ENCODE measurements around the gene N4BP2L2.

Gene N4BP2L2

GRCh38 chr13:32528358-32528757 lies 10.2 kb downstream of the N4BP2L2 start:
- no peak for DNase-seq

GRCh38 chr13:32527151-32527550 lies 11.4 kb downstream of the N4BP2L2 start:
- no peak for DNase-seq

GRCh38 chr13:32525766-32526165 lies 12.8 kb downstream of the N4BP2L2 start:
- DNase-seq = no peak

DNA sequence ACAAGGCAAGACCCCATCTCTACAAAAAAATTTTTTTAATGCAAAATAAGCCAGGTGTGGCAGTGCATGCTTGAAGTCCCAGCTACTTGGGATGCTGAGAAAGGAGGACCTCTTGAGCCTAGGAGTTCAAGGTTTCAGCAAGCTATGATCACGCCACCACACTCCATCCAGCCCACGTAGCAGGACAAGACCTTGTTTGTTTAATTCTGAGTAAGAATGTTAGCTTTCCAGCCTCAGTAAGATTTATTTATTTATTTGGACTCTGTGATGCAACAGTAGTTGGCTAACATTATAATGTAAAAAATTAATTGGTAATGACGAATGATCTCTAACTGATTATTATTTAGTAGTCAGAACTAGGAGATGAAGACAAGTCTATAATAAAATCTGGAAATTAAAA lies 23.3 kb downstream of the N4BP2L2 start:
- DNase-seq = no peak

DNA sequence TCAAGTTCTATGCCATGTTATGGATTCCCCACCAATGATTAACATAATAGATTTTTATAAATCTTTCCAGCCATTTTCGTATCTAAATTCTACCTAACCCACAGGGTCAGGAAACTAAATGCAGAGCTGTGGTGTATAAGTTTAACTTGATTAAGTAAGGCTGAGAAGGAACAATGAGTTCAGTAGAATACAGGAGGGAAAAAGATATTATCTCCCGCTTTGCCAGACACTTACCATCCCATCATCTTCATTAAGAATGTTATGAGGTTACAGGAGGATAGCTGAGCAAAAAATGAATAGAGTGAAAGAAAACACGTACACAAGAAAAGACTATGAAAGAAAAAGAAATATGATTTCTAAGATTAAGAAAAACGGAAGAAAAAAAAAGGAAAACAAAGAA lies 27.1 kb downstream of the N4BP2L2 start:
- no peak for DNase-seq

GRCh38 chr13:32504876-32505275 lies 33.7 kb downstream of the N4BP2L2 start:
- DNase-seq = no peak

GRCh38 chr13:32504263-32504662 lies 34.3 kb downstream of the N4BP2L2 start:
- DNase-seq = no peak

DNA sequence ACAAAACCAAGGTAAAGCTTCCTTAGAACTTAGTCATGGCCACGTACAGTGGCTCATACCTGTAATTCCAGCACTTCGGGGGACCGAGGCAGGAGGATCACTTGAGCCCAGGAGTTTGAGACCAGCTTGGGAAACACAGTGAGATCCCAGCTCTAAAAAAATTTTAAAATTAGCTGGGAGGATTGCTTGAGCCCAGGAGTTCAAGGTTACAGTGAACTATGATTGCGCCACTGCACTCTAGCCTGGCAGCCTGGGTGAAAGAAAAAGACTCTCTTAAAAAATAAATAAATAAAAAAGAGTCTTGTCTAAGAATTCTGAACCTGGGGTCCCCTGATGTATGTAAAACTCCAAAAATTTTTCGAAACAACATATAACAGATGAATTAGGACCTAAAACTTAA lies 34.9 kb downstream of the N4BP2L2 start:
- no peak for DNase-seq

DNA sequence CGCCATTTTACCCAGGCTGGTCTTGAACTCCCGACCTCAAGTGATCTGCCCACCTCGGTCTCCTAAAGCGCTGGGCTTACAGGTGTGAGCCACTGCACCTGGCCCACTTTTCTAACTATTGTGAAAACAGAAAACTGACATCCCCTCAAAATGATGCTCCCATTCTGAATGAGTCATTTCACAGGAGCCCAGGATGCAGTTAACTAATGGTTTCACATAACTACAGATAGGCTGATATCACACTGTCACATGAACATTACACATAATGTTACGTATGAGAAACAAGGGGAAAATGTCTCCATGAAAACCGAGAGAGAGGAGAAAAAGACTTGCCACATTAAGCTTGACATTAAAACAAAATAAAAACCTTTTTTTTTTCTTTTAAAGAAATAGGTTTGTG lies 37.5 kb downstream of the N4BP2L2 start:
- no peak for DNase-seq

DNA sequence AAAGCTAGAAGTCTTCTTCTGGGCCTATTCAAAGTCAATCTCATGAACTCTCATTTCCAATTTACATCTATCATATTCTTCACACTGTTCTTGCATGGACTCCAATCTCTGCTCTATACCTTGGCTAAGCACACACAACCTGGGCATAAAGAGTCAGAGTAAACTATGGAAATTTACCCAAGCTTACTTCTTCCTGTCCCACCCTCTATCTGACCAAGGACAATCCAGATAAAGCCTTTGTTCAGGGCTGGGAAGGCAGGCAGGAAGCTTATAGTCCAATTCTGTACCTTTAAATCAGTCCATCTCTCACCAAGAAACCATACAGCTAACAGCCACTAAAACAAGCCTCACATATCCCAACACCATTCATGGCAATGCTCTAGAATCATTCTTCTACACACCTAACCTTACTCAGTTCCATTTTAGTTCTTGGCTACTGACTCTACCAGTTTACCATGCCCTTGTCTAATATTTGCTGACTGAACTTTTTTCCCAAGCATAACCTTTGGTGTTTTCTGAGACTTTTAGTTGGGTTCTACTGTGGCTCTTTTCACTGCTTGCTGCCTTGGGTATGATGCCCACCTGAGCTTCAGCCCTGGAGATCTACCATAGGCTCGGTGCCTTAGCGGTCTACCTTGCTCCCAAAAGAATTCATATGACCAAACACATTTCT lies 38.9 kb downstream of the N4BP2L2 start:
- no peak for DNase-seq

DNA sequence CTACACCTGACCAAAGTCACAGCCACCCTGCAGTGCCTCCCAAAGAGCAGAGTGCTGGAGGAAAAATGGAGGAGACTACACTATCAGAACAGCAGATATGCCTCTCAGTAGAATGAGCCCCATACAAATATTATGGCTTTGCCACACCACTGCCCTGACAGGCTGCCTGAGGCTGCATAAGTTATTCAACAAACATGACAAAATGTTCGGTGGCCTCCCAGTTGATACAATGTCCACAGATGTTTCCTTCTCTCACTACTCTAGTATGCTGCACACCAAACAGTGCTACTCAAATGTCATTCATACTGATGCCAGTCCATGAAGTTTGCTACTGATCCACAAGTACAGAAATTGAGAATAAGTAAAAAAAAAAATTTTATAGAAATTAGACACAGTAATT lies 41.0 kb downstream of the N4BP2L2 start:
- no peak for DNase-seq

- no peak for DNase-seq
Measured at GRCh38 chr13:32496599-32497160, 41.9 kb downstream of the N4BP2L2 start.

GRCh38 chr13:32495841-32496240 lies 42.8 kb downstream of the N4BP2L2 start:
- DNase-seq = no peak

- no peak for DNase-seq
Measured at GRCh38 chr13:32495429-32495828, 43.2 kb downstream of the N4BP2L2 start.

GRCh38 chr13:32491028-32491427 lies 47.6 kb downstream of the N4BP2L2 start:
- no peak for DNase-seq

GRCh38 chr13:32476892-32477291 lies 61.7 kb downstream of the N4BP2L2 start:
- DNase-seq = no peak

GRCh38 chr13:32476021-32476731 lies 62.4 kb downstream of the N4BP2L2 start:
- no peak for DNase-seq

DNA sequence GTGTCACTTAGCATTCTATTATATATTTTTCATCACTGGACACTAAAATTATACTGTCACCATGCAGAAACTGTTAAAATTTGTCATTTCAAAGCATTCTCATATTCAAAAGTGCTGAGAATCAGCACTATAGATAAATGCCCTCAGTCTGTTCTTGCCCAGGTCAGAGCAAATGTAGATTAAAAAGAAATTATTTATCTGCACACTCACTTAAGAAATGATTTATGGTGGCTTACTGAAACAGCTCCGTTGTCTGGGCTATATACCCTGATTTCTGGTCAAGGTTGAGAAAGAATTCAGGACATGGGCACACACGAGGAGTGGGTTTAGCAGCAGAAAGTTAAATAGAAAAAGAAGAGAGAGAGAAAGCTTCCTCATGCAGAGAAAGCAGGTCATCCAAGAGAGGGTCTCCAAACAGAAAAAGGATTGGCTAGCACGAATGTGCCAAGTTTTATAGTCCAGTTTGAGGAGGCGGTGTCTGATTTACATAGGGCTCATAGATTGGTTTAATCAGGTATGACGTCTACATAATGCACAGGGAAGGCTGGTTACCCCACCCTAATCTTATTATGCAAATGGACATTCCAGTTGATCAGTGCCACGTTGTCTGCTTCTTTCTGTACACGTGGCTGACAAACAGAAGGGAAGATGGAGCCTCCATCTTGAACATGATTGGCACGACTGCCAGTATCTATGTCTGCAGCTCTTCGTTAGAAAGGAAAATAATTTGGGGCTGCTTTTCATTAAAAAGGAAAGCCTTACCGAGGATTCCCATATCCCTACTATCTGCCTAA lies 63.4 kb downstream of the N4BP2L2 start:
- no peak for DNase-seq

DNA sequence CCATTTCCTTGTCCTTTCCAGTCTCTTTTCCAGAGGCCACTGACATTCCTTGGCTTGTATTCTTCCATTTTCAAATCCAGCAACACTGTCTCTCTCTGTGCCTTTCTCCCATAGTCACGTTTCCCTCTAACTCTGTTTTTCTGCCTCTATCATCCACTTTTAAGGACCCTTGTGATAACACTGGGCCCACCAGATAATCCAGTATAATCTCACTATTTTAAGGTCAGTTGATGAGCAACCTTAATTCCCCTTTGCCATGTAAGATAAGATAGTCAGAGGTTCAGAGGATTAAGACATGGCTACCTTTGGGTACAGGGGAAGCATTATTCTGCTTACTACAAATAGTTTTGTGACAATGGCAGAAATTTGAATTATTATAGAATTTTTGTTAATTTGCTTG lies 64.9 kb downstream of the N4BP2L2 start:
- DNase-seq = no peak

DNA sequence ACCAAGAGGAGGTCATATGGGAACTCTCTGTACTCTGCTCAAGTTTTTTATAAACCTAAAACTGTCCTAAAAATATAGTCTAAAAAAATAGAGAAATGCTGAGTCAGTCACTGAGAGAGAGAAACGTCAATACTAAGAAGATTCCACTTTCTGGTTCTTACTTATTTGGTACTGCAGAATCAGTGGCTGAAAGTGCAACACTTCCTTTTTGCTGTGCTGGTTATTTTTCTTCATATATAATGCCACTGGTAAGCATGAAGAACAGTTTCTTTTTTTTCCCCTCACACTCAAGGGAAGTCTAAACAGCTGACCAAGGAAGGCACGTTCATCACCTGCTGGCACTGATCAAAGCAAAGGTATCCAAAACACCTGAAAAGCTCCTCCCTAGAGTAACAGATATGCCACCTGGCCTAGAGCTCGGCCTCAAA lies 66.4 kb downstream of the N4BP2L2 start:
- DNase-seq = peak; percentile 83

DNA sequence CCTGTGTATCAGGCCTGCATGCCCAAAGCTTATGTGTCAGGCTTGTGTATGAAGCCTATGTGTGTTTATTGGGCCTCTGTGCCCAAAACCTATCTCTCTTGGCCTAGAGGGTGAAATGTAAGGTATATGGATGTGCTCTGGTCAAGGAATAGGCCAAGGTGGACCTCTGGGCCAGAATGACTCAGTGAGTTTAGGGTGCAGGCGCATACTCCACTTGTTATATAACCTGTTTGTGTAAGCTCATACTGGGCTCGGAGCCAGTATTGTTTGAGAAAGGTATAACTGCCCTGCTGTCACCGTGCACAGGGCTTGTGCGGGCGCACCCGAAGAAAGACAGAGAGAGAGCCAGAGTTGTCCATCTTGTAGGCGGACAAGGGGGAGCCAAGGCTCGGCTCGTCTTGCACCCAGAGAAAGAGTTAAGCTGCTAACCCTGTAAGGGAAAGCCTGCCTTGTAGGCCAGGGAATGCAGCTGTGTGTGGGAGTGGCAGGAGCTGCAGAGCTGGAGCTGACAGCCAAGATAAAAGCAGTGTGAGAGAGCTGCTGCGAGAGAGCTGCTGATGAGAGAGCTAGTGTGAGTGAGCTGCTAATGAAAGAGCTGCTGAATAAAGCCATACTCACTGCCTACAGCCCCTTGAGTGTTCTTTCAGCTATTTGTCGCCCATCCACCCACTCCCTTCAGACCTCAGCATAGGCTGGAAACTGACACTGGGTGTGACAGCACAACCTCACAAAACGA lies 67.2 kb downstream of the N4BP2L2 start:
- peak; percentile 58 for DNase-seq

DNA sequence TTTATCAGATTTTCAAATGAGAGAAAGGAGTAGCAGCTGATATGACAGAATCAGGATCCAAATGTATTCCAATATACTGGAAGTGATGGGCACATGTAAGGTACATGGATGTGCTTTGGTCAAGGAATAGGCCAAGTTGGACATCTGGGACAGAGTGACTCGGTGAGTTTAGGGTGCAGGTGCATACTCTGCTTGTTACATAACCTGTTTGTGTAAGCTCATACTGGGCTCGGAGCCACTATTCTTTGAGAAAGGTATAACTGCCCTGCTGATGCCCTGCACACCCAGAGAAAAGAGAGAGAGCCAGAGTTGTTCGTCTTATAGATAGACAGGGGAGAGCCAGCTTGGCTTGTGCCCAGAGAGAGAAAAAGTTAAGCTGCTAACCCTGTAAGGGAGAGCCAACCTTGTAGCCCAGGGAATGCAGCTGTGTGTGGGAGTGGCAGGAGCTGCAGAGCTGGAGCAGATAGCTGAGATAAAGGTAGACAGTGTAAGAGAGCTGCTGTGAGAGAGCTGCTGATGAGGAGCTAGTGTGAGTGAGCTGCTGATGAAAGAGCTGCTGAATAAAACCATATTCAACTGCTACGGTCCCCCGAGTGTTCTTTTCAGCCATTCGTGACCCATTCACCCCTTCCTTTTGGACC lies 70.0 kb downstream of the N4BP2L2 start:
- peak; percentile 23 for DNase-seq

All from RPMI8226 (cell line).